HG02623 (cell line): ENCODE results near the gene FAM219B.
"Not testable (repeated sequence)": the region's sequence is repeated elsewhere in the genome, so short reads cannot be mapped to it uniquely, and the experiment has no call there.

Experiments used
- ATAC-seq: cut with Tn5 transposase; IDR thresholded peaks from one replicate; pipeline ENCODE4 v1.9.1; 2021; ENCODE audit warnings: moderate library complexity; ENCODE audit not compliant: unreplicated experiment

The FAM219B gene

GRCh38 chr15:74904190-74904805 is 2.4 kb downstream of the FAM219B start:
- ATAC-seq: no peak

- ATAC-seq: no peak
Measured at GRCh38 chr15:74903676-74904075, 3.0 kb downstream of the FAM219B start.

- no peak for ATAC-seq
Measured at GRCh38 chr15:74902295-74903075, 4.2 kb downstream of the FAM219B start.

- ATAC-seq: no peak
Measured at GRCh38 chr15:74901612-74902063, 5.0 kb downstream of the FAM219B start.

DNA sequence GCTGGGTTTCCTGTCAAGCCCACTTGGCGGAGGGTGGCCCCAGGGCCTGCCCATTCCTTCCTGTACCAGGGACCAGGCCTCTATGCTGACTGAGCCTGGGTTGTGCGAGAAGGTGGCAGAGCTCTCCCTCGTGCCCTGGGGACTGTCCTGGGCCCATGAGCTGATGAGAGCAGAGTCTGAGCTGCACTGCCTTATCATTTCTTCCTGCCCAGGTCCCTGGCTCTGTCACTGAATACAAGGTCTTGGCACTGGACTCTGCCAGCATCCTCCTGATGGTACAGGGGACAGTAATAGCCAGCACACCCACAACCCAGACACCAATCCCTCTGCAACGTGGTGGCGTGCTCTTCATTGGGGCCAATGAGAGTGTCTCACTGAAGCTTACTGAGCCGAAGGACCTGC is 9.3 kb downstream of the FAM219B start:
- ATAC-seq: no peak

- ATAC-seq: no peak
Measured at GRCh38 chr15:74896316-74896715, 10.3 kb downstream of the FAM219B start.

- ATAC-seq: no peak
Measured at GRCh38 chr15:74895830-74896229, 10.8 kb downstream of the FAM219B start.

DNA sequence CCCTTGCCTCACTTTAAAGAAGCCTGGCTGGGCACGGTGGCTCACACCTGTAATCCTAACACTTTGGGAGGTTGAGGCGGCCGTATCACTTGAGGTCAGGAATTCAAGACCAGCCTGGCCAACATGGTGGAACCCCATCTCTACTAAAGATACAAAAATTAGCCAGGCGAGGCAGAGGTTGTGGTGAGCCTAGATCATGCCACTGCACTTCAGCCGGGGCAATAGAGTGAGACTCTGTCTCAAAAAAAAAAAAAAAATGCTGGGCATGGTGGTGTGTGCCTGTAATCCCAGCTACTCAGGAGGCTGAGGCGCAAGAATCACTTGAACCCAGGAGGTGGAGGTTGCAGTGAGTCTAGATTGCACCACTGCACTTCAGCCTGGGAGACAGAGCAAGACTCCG is 12.3 kb downstream of the FAM219B start:
- ATAC-seq: not testable (repeated sequence)

- ATAC-seq: no peak
Measured at GRCh38 chr15:74893627-74894026, 13.0 kb downstream of the FAM219B start.

- no peak for ATAC-seq
Measured at GRCh38 chr15:74892931-74893330, 13.7 kb downstream of the FAM219B start.

GRCh38 chr15:74892313-74892712 is 14.3 kb downstream of the FAM219B start:
- no peak for ATAC-seq

DNA sequence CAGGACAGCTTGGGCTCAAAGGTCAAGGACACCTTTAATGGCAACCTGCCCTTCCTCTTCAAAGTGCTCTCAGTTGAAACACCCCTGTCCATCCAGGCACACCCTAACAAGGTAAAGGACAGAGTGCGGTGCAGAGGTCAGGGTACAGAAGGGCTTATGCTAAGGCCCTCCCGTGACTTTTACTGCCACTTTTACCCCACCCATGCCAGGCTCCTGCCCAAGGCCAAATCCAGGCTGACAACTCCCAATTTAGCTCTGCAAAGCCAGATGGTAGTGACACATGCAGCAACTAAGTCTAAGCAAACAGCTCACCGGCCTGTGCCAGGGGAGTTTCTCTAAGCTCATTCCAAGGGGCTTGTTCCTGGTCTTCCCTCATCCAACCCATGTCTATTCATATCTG is 15.2 kb downstream of the FAM219B start:
- ATAC-seq: no peak

DNA sequence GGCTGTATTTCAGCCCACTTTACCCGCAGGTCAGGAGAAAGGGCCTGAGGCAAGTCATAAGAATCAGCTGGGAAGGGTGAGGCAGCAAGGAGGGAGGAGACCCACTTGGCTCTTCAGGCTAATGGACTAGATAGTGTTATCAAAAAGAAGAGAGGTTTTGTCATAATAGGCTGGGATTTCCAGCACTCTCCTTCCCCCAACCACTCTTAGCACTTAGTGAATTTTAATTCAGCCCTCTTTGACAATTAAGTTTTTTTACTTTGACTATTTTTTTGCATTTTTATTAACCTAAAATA is 16.0 kb downstream of the FAM219B start:
- no peak for ATAC-seq

DNA sequence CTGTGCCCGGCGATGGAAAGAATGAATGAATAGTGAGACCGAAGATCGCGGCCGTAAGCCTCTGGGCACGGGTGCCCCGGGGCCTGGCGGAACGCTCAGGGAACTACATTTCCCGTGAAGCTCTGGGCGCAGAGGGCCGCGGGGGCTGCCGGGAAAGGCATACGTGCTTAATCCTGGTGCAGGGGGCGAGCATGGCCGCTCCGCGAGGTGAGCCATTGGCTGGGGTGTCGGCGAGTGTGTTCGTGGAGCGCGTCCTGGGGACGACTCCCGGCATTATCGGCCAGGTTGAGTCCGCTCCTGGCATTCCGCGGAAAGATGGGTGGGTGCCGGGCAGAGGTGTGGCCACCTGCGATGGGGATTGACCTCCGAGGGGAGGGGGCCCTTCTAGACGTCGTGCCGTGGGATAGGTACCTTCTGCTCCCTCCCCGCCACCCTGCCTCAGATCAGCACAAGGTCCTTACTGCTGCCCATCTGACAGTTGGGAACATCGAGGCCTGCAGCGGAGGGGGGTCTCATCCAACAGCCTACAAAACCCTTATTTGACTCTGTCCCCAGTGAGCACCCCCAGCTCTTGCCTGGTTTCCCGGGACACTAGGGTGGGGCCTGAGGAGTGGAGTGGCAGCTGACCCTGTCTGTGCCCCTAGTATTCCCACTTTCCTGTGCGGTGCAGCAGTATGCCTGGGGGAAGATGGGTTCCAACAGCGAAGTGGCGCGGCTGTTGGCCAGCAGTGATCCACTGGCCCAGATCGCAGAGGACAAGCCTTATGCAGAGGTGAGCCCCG is 16.6 kb downstream of the FAM219B start, which contains the start of gene MPI:
Gene MPI, plus strand, starts transcription at position 160 of the 782 bp plus-strand sequence. Its CDS starts 32 bp downstream, at position 192.
- ATAC-seq: peak; percentile 79

DNA sequence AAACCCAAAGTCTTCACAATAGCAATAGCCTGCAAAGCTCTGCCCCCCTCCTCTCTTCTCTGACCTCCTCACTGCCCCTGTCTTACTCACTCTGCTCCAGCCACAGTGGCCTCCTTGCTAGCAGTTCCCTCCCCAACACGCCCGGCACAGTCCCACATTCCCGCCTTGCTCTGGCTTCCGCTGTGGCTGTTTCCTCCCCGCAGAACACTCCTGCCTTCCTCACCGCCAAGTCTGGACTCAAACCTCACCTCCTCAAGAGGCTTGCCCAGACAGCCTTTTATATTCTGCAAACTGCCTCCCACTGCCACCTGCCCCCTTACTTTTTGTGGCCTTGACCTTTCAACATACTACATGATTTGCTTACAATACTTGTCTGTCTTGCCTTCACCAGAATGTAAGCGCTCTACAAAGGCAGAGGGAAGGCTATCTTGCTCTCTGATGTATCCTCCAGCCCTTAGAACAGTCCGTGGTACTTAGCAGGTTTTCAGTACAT is 17.2 kb downstream of the FAM219B start:
- ATAC-seq: peak; percentile 11

DNA sequence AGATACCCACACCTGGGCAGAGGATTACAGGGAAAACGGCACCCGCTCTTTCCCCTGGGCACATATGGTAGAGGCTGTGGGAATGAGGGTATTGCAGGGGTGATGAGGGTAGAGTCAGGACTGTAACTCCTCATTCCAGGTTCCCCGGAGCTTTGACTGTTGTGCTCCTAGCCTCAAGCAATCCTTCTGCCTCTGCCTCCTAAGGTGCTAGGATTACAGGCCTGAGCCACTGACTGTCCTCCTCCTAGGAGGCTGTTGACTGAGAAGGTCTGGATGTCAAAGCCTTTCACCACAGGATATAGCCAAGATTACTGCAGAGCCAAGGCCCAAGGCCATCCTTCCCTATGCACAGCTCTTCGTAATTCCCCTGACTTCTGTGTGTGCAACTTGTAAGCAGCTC is 17.9 kb downstream of the FAM219B start:
- ATAC-seq: no peak

GRCh38 chr15:74887537-74888193 is 19.0 kb downstream of the FAM219B start:
- ATAC-seq: not testable (repeated sequence)

- no peak for ATAC-seq
Measured at GRCh38 chr15:74885461-74885860, 21.2 kb downstream of the FAM219B start.

GRCh38 chr15:74884428-74885223 is 22.0 kb downstream of the FAM219B start:
- ATAC-seq: no peak

- ATAC-seq: no peak
Measured at GRCh38 chr15:74882528-74882927, 24.1 kb downstream of the FAM219B start.
